Measurements from ENCODE around the gene LTBP3. TPM values are rescaled to one million over a fixed set of nuclear protein-coding genes. Genes with fewer than 3 reads are reported as not detected.

The LTBP3 gene
- total and polyA plus RNA-seq, 2 of the 13 experiments (the other 11 are each of a cell fraction or from before 2014, with no cell fraction given): 12.2 to 68.1 TPM

DNA sequence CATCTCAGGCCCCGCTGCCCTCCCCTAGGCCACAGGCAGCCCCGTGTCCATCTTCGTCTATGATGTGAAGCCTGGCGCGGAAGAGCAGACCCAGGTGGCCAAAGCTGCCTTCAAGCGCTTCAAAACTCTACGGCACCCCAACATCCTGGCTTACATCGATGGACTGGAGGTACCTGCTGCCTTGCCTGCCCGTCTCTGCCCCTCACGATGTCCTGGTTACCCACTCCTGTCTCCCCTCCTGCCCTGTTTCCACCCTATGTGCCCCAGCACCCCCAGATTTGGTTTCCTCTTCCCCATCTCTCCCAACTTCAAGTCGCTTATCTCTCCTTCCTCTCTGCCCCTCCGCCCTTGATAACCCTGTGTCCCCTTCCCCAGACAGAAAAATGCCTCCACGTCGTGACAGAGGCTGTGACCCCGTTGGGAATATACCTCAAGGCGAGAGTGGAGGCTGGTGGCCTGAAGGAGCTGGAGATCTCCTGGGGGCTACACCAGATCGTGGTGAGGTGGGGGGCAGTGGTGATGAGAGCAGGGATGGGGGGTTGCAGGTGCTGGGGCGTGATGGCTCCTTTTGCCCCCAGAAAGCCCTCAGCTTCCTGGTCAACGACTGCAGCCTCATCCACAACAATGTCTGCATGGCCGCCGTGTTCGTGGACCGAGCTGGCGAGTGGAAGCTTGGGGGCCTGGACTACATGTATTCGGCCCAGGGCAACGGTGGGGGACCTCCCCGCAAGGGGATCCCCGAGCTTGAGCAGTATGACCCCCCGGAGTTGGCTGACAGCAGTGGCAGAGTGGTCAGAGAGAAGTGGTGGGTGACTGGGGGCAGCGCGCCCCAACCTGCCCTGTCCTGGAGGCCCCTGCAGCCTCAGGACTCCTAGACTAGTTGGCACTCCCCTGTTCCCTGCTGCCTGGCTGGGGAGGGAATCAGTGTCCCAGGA, 32.3 kb downstream of the LTBP3 start (continued):
- TF ChIP-seq, protein P1, sequence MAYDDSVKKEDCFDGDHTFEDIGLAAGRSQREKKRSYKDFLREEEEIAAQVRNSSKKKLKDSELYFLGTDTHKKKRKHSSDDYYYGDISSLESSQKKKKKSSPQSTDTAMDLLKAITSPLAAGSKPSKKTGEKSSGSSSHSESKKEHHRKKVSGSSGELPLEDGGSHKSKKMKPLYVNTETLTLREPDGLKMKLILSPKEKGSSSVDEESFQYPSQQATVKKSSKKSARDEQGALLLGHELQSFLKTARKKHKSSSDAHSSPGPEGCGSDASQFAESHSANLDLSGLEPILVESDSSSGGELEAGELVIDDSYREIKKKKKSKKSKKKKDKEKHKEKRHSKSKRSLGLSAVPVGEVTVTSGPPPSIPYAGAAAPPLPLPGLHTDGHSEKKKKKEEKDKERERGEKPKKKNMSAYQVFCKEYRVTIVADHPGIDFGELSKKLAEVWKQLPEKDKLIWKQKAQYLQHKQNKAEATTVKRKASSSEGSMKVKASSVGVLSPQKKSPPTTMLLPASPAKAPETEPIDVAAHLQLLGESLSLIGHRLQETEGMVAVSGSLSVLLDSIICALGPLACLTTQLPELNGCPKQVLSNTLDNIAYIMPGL (CRISPR knock-in tag; IDR thresholded peaks at IDR 0.05; ENCODE audit: borderline replicate concordance in 1 of 2, low read depth in 1 of 2): 0 out of 4 replicates have a peak, but pooled peaks of 1 of the 2 experiments have one; percentile 15
- TF ChIP-seq ZNF296 (CRISPR knock-in tag; conservative IDR thresholded peaks at IDR 0.05): no peak
- no peak for TF ChIP-seq ZNF614 (CRISPR knock-in tag; IDR thresholded peaks at IDR 0.05; ENCODE audit: borderline replicate concordance)
- TF ChIP-seq ZNF543 (CRISPR knock-in tag; IDR thresholded peaks at IDR 0.05): peak; percentile 1; the same call in 1 of the 2 replicates
- TF ChIP-seq, protein P2, sequence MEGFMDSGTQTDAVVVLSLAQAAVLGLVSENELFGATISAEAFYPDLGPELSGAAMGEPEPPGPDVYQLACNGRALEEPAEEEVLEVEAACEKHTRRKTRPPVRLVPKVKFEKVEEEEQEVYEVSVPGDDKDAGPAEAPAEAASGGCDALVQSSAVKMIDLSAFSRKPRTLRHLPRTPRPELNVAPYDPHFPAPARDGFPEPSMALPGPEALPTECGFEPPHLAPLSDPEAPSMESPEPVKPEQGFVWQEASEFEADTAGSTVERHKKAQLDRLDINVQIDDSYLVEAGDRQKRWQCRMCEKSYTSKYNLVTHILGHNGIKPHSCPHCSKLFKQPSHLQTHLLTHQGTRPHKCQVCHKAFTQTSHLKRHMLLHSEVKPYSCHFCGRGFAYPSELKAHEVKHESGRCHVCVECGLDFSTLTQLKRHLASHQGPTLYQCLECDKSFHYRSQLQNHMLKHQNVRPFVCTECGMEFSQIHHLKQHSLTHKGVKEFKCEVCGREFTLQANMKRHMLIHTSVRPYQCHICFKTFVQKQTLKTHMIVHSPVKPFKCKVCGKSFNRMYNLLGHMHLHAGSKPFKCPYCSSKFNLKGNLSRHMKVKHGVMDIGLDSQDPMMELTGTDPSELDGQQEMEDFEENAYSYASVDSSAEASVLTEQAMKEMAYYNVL (CRISPR knock-in tag; IDR thresholded peaks at IDR 0.05; ENCODE audit: borderline replicate concordance): 0 out of 2 replicates have a peak, but pooled peaks have one; percentile 2
- TF ChIP-seq FOXO1 (CRISPR knock-in tag; IDR thresholded peaks at IDR 0.05): no peak
- TF ChIP-seq TCF7L2 (IDR thresholded peaks at IDR 0.05; ENCODE audit: low read depth, low read length): no peak
- TF ChIP-seq ZNF230 (CRISPR knock-in tag; IDR thresholded peaks at IDR 0.05): no peak
- TF ChIP-seq NR2F1 (CRISPR knock-in tag; IDR thresholded peaks at IDR 0.05): no peak
- no peak for TF ChIP-seq SUZ12 (IDR thresholded peaks at IDR 0.05; ENCODE audit: low read depth, low read length)
- TF ChIP-seq, protein P3, sequence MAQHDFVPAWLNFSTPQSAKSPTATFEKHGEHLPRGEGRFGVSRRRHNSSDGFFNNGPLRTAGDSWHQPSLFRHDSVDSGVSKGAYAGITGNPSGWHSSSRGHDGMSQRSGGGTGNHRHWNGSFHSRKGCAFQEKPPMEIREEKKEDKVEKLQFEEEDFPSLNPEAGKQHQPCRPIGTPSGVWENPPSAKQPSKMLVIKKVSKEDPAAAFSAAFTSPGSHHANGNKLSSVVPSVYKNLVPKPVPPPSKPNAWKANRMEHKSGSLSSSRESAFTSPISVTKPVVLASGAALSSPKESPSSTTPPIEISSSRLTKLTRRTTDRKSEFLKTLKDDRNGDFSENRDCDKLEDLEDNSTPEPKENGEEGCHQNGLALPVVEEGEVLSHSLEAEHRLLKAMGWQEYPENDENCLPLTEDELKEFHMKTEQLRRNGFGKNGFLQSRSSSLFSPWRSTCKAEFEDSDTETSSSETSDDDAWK (CRISPR knock-in tag; IDR thresholded peaks at IDR 0.05): no peak
- 0 out of 2 replicates have a peak, but pooled peaks have one; percentile 20 for TF ChIP-seq NR2C2 (CRISPR knock-in tag; IDR thresholded peaks at IDR 0.05; ENCODE audit: borderline replicate concordance)
- no peak for TF ChIP-seq ZNF598 (CRISPR knock-in tag; IDR thresholded peaks at IDR 0.05; ENCODE audit: borderline replicate concordance)
- no peak for TF ChIP-seq PTBP1 (IDR thresholded peaks at IDR 0.05; ENCODE audit: low read depth, low read length, poor library complexity, severe bottlenecking)
- TF ChIP-seq LCORL (IDR thresholded peaks at IDR 0.05): no peak
- no peak for TF ChIP-seq LCORL (CRISPR knock-in tag; IDR thresholded peaks at IDR 0.05)
- no peak for TF ChIP-seq GATAD1 (CRISPR knock-in tag; IDR thresholded peaks at IDR 0.05)
- no peak for TF ChIP-seq ATF7 (IDR thresholded peaks at IDR 0.05)
- no peak for TF ChIP-seq ATF7 (CRISPR knock-in tag; IDR thresholded peaks at IDR 0.05)
- no peak for TF ChIP-seq ZNF367 (CRISPR knock-in tag; IDR thresholded peaks at IDR 0.05; ENCODE audit: borderline replicate concordance)
- TF ChIP-seq SETDB1 (CRISPR knock-in tag; IDR thresholded peaks at IDR 0.05; ENCODE audit: borderline replicate concordance): no peak
- 0 out of 2 replicates have a peak, but pooled peaks have one; percentile 43 for TF ChIP-seq ZNF782 (CRISPR knock-in tag; IDR thresholded peaks at IDR 0.05; ENCODE audit: borderline replicate concordance)
- TF ChIP-seq HCFC1 (IDR thresholded peaks at IDR 0.05; ENCODE audit: low read depth, low read length): no peak
- no peak for TF ChIP-seq ZSCAN25 (CRISPR knock-in tag; IDR thresholded peaks at IDR 0.05)
- TF ChIP-seq BHLHE40 (IDR thresholded peaks at IDR 0.05; ENCODE audit: low read length): no peak
